AG04450 (cell line): ENCODE data around the gene BUD13. TPM values are rescaled to one million over a fixed set of nuclear protein-coding genes. Genes with fewer than 3 reads are reported as not detected.

Source experiments
- CTCF ChIA-PET: fragments of 300-600, 350-600 bp; formaldehyde crosslinking; extraction: SDS; loops from one replicate; lab custom pipeline; 2022; ENCODE audit warnings: antibody characterized with exemption, inconsistent platforms; lab: Charles Lee
- POLR2A ChIA-PET: fragments of 350-600 bp; formaldehyde crosslinking; extraction: SDS; loops from one replicate; lab custom pipeline; 2021; ENCODE audit warnings: antibody characterized with exemption, inconsistent platforms; lab: Yijun Ruan, JAX
- DNase-seq: peaks from one replicate; pipeline ENCODE4 v3.0.0-alpha.2; 2011; ENCODE audit warnings: low read depth, low spot score
- H3K27ac ChIP-seq: one replicate; pipeline ENCODE4 v1.5.1; 2012; ENCODE audit warnings: low read depth, low read length, control low read depth
- H3K27me3 ChIP-seq: one replicate; pipeline ENCODE4 v1.6.0; 2012; ENCODE audit warnings: low read length; ENCODE audit not compliant: control insufficient read depth, insufficient read depth
- H3K4me3 ChIP-seq: 2 replicates; pipeline ENCODE4 v1.5.1; 2011; ENCODE audit warnings: mild to moderate bottlenecking, low read depth, low read length, control low read depth
- H3K9me3 ChIP-seq: 2 replicates; pipeline ENCODE4 v1.5.1; 2012; ENCODE audit warnings: low read length; ENCODE audit not compliant: control insufficient read depth, insufficient read depth
- CTCF ChIP-seq: IDR thresholded peaks from 2 replicates; pipeline ENCODE4 v1.5.1; 2011; ENCODE audit warnings: low read depth, low read length, control low read depth, inconsistent platforms
- polyA minus RNA-seq: library from RNA; depleted of rRNA, polyadenylated mRNA; stranded (reverse); fragments of >200 nt; gene quantifications from 2 replicates; pipeline ENCODE4 v1.2.3, GENCODE V29; 2011; rRNA and poly(A)+ RNA removed
- polyA plus RNA-seq: library from polyadenylated mRNA; depleted of rRNA; stranded (reverse); fragments of >200 nt; gene quantifications from 2 replicates; pipeline ENCODE4 v1.2.3, GENCODE V29; 2011; rRNA removed

The BUD13 gene
- polyA plus RNA-seq: 11.8 and 12.3 TPM in 2 replicates
- polyA minus RNA-seq: 18.6 and 19.1 TPM in 2 replicates

DNA sequence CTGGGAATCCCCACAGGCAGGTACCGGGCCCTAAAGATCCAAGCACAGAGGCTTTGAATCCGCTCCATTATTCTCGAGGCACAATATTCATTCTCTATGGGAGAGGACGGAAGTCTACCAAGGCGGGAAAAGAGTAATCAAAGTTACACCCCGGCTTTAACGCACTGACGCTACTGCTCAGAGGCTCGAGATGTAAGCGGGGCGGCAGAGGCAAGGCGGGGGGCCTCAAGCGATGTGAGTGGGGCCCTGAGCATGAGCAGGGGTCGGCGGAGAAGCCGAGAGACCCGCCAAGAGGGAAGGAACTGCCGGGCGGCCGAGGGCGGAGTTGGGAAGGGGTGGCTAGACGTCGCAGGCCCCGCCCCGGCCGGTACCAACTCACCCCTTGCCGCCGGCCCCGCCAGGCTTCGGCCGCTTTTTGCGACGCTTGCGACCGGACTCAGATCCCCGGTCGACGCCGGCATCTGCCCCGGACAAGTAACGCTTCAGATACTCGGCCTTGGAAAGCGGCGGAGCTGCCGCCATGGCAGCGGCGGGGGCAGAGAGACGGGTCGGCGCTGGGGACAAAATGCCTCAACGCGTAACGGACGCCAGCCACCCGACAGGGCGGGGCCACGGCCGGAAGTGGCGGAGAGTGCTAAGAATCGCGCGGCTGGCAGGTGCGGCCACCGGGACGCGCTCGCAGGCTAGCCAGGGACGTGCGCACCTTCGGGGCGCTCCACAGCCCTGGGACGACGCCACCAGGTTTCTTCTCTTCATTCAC, at the start of gene BUD13:
Gene BUD13 (minus strand): TSS at position 545 of the 760 bp plus-strand sequence. CDS start 23 bp downstream, at position 522.
- Histone ChIP-seq H3K27ac (peak within 1 kb of the TSS; percentile 78), H3K27me3 (no peaks in the 10 kb centered on the region), H3K4me3 (peak within 1 kb of the TSS; percentile 89), H3K9me3 (no peaks in the 10 kb centered on the region; the same call in 1 of the 2 replicates)
- DNase-seq: peak; percentile 37
- CTCF ChIA-PET: interaction anchor here (0.7 to 1.5 kb wide), 2 partner anchors 18 to 29 kb away, joined by 4 to 9 read pairs; partner anchors contain the start of gene APOA5
- POLR2A ChIA-PET: interaction anchor here (0.6 to 1.9 kb wide), 3 partner anchors 15 to 333 kb away, joined by 3 to 11 read pairs (median 4); partner anchors contain the start of gene ZPR1
- TF ChIP-seq CTCF: no peak

DNA sequence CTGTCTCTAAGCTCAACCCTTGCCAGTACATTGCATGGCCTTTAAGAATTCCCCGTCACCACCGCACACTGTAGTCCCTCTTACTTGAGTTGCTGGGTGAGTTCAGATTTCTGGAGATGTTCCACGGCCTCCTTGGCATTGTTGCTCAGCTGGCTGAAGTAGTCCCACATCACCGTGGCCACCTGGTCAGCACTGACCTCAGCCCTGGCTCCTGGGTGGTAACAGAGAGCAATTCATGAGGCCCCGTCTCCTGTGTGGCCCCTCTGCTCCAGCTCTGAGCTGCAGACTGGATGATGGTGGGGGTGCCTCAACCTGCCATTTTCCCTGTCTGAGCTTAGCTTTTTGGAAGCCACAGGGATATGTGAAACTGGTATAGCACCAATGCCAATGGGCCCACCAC, 49.8 kb upstream of the BUD13 start:
- ChIA-PET CTCF (interaction anchor here (1.2 to 1.5 kb wide), 2 partner anchors 13 to 31 kb away, joined by 5 read pairs; partner anchors contain the start of gene APOA5), POLR2A (interaction anchor here (1.5 kb wide), 1 partner anchor 31 kb away, joined by 4 read pairs; no protein-coding TSS in a partner anchor)
- H3K27ac ChIP-seq: no peak overlapping the region
- H3K9me3 ChIP-seq: no peaks in the 10 kb centered on the region
- TF ChIP-seq CTCF: no peak
- DNase-seq: no peak
- H3K4me3 ChIP-seq: no peak overlapping the region
- H3K27me3 ChIP-seq: peaks cover 8% of the 10 kb centered on the region

GRCh38 chr11:116821050-116821918, 48.5 kb upstream of the BUD13 start:
- ChIA-PET POLR2A (interaction anchor here (1.2 to 1.5 kb wide), 2 partner anchors 14 to 32 kb away, joined by 3 to 4 read pairs; no protein-coding TSS in a partner anchor), CTCF (interaction anchor here (1.5 kb wide), 1 partner anchor 14 kb away, joined by 5 read pairs; no protein-coding TSS in a partner anchor)
- no peak overlapping the region for H3K4me3 ChIP-seq
- no peak overlapping the region for H3K27ac ChIP-seq
- no peak for DNase-seq
- no peak for TF ChIP-seq CTCF
- peaks cover 7% of the 10 kb centered on the region for H3K27me3 ChIP-seq
- no peaks in the 10 kb centered on the region for H3K9me3 ChIP-seq

- CTCF ChIA-PET: no interaction called here
- Histone ChIP-seq H3K27ac (no peak overlapping the region), H3K27me3 (peaks cover 9% of the 10 kb centered on the region), H3K9me3 (no peaks in the 10 kb centered on the region), H3K4me3 (no peak overlapping the region)
- POLR2A ChIA-PET: no interaction called here
- no peak for DNase-seq
- TF ChIP-seq CTCF: no peak
Observed at GRCh38 chr11:116819049-116819448, 46.3 kb upstream of the BUD13 start.
